ENCODE data around the gene PLEKHH2. TPM values are rescaled to one million over a fixed set of nuclear protein-coding genes. Genes with fewer than 3 reads are reported as not detected.
A peak's percentile ranks its signal among the peaks of the same experiment; 100 is the strongest.

The PLEKHH2 gene
- total and polyA plus RNA-seq, 8 donors, result 23.3 to 363 (median 229) TPM

- Histone ChIP-seq H3K36me3 (no peaks in the 10 kb centered on the region), H3K27me3 (no peaks in the 10 kb centered on the region), H3K9me3 (no peaks in the 10 kb centered on the region), H3K4me3 (no peak overlapping the region), H3K27ac (no peak overlapping the region), H3K4me1 (no peaks in the 10 kb centered on the region)
- no peak for TF ChIP-seq CTCF (IDR thresholded peaks at IDR 0.05)
- no peak for ATAC-seq
- no peak for DNase-seq
- intact Hi-C loops (cut with DNase I), result no loop called here
Observed at GRCh38 chr2:43754180-43754579, 117.1 kb downstream of the PLEKHH2 start.

- Histone ChIP-seq H3K9me3 (no peaks in the 10 kb centered on the region), H3K4me1 (no peaks in the 10 kb centered on the region), H3K27me3 (no peaks in the 10 kb centered on the region), H3K27ac (peak overlapping the region in 1 of 2 donors; percentile 39), H3K36me3 (no peaks in the 10 kb centered on the region), H3K4me3 (no peak overlapping the region)
- TF ChIP-seq CTCF (IDR thresholded peaks at IDR 0.05), result no peak
- DNase-seq (peak in 1 of 4 donors; percentile 13), ATAC-seq (peak; percentile 30)
- intact Hi-C loops (cut with DNase I), result no loop called here
Observed at GRCh38 chr2:43758739-43759138, 121.7 kb downstream of the PLEKHH2 start.

GRCh38 chr2:43759195-43759594, 122.1 kb downstream of the PLEKHH2 start:
- H3K27ac ChIP-seq, result peak overlapping the region in 1 of 2 donors; percentile 39
- no peak overlapping the region for H3K4me3 ChIP-seq
- ATAC-seq (peak; percentile 47), DNase-seq (no peak)
- no peaks in the 10 kb centered on the region for H3K4me1 ChIP-seq
- no peaks in the 10 kb centered on the region for H3K36me3 ChIP-seq
- intact Hi-C loops (cut with DNase I), result no loop called here
- H3K9me3 ChIP-seq, result no peaks in the 10 kb centered on the region
- TF ChIP-seq CTCF (IDR thresholded peaks at IDR 0.05), result no peak
- H3K27me3 ChIP-seq, result no peaks in the 10 kb centered on the region

- DNase-seq, result no peak
- H3K27me3 ChIP-seq, result no peaks in the 10 kb centered on the region
- no peak overlapping the region for H3K27ac ChIP-seq
- no peak overlapping the region for H3K4me3 ChIP-seq
- H3K4me1 ChIP-seq, result no peaks in the 10 kb centered on the region
- H3K9me3 ChIP-seq, result no peaks in the 10 kb centered on the region
- no peak for TF ChIP-seq CTCF (IDR thresholded peaks at IDR 0.05)
- no peak for ATAC-seq
- H3K36me3 ChIP-seq, result no peaks in the 10 kb centered on the region
- intact Hi-C loops (cut with DNase I), result no loop called here
Observed at GRCh38 chr2:43762286-43762685, 125.2 kb downstream of the PLEKHH2 start.

- Histone ChIP-seq H3K36me3 (no peaks in the 10 kb centered on the region), H3K9me3 (no peaks in the 10 kb centered on the region), H3K27me3 (no peaks in the 10 kb centered on the region), H3K4me1 (no peaks in the 10 kb centered on the region), H3K4me3 (no peak overlapping the region), H3K27ac (no peak overlapping the region)
- DNase-seq (no peak), ATAC-seq (no peak)
- intact Hi-C loops (cut with DNase I), result no loop called here
- TF ChIP-seq CTCF (IDR thresholded peaks at IDR 0.05), result no peak
Observed at GRCh38 chr2:43763091-43763490, 126.0 kb downstream of the PLEKHH2 start.
